Endothelial cell of umbilical vein (primary cell): ENCODE data around the gene APP. TPM values are rescaled to one million over a fixed set of nuclear protein-coding genes. Genes with fewer than 3 reads are reported as not detected.

Experiments used
- BruUV-seq: library from RNA; stranded (reverse); fragments of 400-500 nt; replicated peaks from 2 replicates; lab custom pipeline; 2021; lab: Mats Ljungman, UMichigan
- CTCF ChIA-PET: fragments of 300-600, 350-600 bp; sonication (Branson Sonifier 250); formaldehyde crosslinking; loops from one replicate; lab custom pipeline; 2021; ENCODE audit warnings: antibody characterized with exemption, inconsistent platforms; lab: Charles Lee
- POLR2A ChIA-PET: fragments of 300-600, 350-600 bp; sonication (Branson Sonifier 250); formaldehyde crosslinking; loops from one replicate; lab custom pipeline; 2021; ENCODE audit warnings: antibody characterized with exemption, inconsistent platforms; lab: Charles Lee
- DNase-seq: peaks from one replicate; pipeline ENCODE4 v3.0.0-alpha.2; 2011; ENCODE audit warnings: low read depth, low spot score
- FAIRE-seq: peaks from 2 replicates; lab custom pipeline; 2011; peaks lifted over from hg19 to GRCh38; lab: Jason Lieb, UNC
- H2AFZ ChIP-seq: 2 replicates; pipeline ENCODE4 v1.6.0; 2012; ENCODE audit warnings: low read depth, low read length, control low read depth, inconsistent platforms
- H3K27ac ChIP-seq: 2 replicates; pipeline ENCODE4 v1.5.1; 2011; ENCODE audit warnings: low read depth, mild to moderate bottlenecking, control low read depth, low read length, moderate library complexity; ENCODE audit not compliant: insufficient read depth
- H3K27me3 ChIP-seq, 2 experiments: 2 replicates each; pipeline versions ENCODE4 v1.6.0 to v1.6.1; 2011; ENCODE audit warnings: low read length in 2 of 2, mixed read lengths in 1 of 2; ENCODE audit not compliant: control insufficient read depth in 2 of 2, insufficient read depth in 2 of 2
- H3K36me3 ChIP-seq, 2 experiments: 2 replicates in 1 of 2; 3 replicates in 1 of 2; pipeline ENCODE4 v1.5.1; 2011; ENCODE audit warnings: low read length in 2 of 2, mild to moderate bottlenecking in 1 of 2, moderate library complexity in 1 of 2; ENCODE audit not compliant: control insufficient read depth in 2 of 2, insufficient read depth in 2 of 2; ENCODE audit errors: extremely low read depth in 1 of 2
- H3K4me1 ChIP-seq: 3 replicates; pipeline ENCODE4 v1.5.1; 2011; ENCODE audit warnings: mild to moderate bottlenecking, low read length; ENCODE audit not compliant: control insufficient read depth, insufficient read depth; ENCODE audit errors: extremely low read depth
- H3K4me2 ChIP-seq: 2 replicates; pipeline ENCODE4 v1.6.1; 2011; ENCODE audit warnings: low read length, control low read depth, mixed read lengths; ENCODE audit not compliant: insufficient read depth
- H3K4me3 ChIP-seq, 3 experiments: fragments of 200-600 bp in 1 of 3; sonication (generic), shearing (Covaris generic) in 1 of 3; replicated peaks in 1 of 3; 2 replicates each; pipeline ENCODE4 v1.5.1; 2011 to 2016; ENCODE audit warnings: control low read depth in 3 of 3, low read length in 3 of 3, mild to moderate bottlenecking in 2 of 3, inconsistent platforms in 1 of 3, low read depth in 1 of 3, moderate library complexity in 1 of 3; ENCODE audit not compliant: insufficient read depth in 1 of 3
- H3K79me2 ChIP-seq: 2 replicates; pipeline ENCODE4 v1.6.0; 2012; ENCODE audit warnings: low read length, inconsistent platforms; ENCODE audit not compliant: control insufficient read depth, insufficient read depth
- H3K9ac ChIP-seq: replicated peaks from 2 replicates; pipeline ENCODE3; 2011; ENCODE audit warnings: low read length, control low read depth; ENCODE audit not compliant: insufficient read depth; ENCODE audit errors: extremely low read depth
- H3K9me1 ChIP-seq: replicated peaks from 3 replicates; pipeline ENCODE4 v1.6.0; 2011; ENCODE audit warnings: mild to moderate bottlenecking, low read length; ENCODE audit not compliant: control insufficient read depth, insufficient read depth; ENCODE audit errors: extremely low read depth
- H3K9me3 ChIP-seq: replicated peaks from 2 replicates; pipeline ENCODE4 v1.5.1; 2012; ENCODE audit warnings: low read length, inconsistent platforms; ENCODE audit not compliant: control insufficient read depth, insufficient read depth
- H4K20me1 ChIP-seq: replicated peaks from 2 replicates; pipeline ENCODE3; 2011; ENCODE audit warnings: mild to moderate bottlenecking, low read length; ENCODE audit not compliant: control insufficient read depth, insufficient read depth; ENCODE audit errors: extremely low read depth
- CTCF ChIP-seq, 2 donors: IDR thresholded peaks; 1 replicate in 1 of 2; 2 replicates in 1 of 2; pipeline ENCODE4 v1.5.1; 2011; ENCODE audit warnings: low read length in 2 of 2, mild to moderate bottlenecking in 2 of 2, moderate library complexity in 2 of 2, control low read depth in 1 of 2, inconsistent platforms in 1 of 2, low read depth in 1 of 2; ENCODE audit not compliant: insufficient read depth in 1 of 2; ENCODE audit errors: extremely low read depth in 1 of 2
- EZH2 ChIP-seq: IDR thresholded peaks from 2 replicates; pipeline ENCODE4 v1.6.1; 2012; ENCODE audit warnings: borderline replicate concordance, low read depth, mild to moderate bottlenecking, moderate library complexity, low read length, inconsistent platforms; ENCODE audit not compliant: severe bottlenecking
- FOS ChIP-seq: IDR thresholded peaks from 2 replicates; pipeline ENCODE4 v1.6.1; 2011; ENCODE audit warnings: mild to moderate bottlenecking, low read length, moderate library complexity, borderline replicate concordance; ENCODE audit not compliant: insufficient read depth
- GATA2 ChIP-seq: IDR thresholded peaks from 2 replicates; pipeline ENCODE4 v1.7.0; 2011; ENCODE audit warnings: low read depth, mild to moderate bottlenecking, moderate library complexity, mixed read lengths, low read length; ENCODE audit not compliant: insufficient read length, insufficient read depth
- MYC ChIP-seq: IDR thresholded peaks from one replicate; pipeline ENCODE4 v1.6.1; 2011; ENCODE audit warnings: mild to moderate bottlenecking, low read depth, low read length
- POLR2A ChIP-seq: IDR thresholded peaks from 2 replicates; pipeline ENCODE4 v1.6.1; 2012; ENCODE audit warnings: low read depth, mild to moderate bottlenecking, control low read depth, low read length
- POLR2AphosphoS5 ChIP-seq: IDR thresholded peaks from 2 replicates; pipeline ENCODE4 v1.6.1; 2012; ENCODE audit warnings: low read depth, mild to moderate bottlenecking, control low read depth, low read length, moderate library complexity; ENCODE audit not compliant: insufficient read depth
- dilution Hi-C: fragments of 300-500 bp; cut with MboI; formaldehyde crosslinking; loops from one replicate; pipeline ENCODE4 v1.15.0; 2019; ENCODE audit warnings: low sequenced_read_pairs; ENCODE audit not compliant: extremely low pct_ligation_motif_present
- intact Hi-C: fragments of 100-400 bp; cut with micrococcal nuclease; formaldehyde crosslinking; loops from one replicate; pipeline ENCODE4 v1.10.0; 2022
- polyA plus RNA-seq, 4 experiments: library from polyadenylated mRNA; depleted of rRNA in 3 of 4; stranded (reverse) in 3 of 4; unstranded in 1 of 4; fragments of >200 nt; gene quantifications; 2 replicates each; pipeline versions ENCODE4 v1.2.1 to v1.2.3, GENCODE V29; 2011 to 2012; ENCODE audit warnings: missing spikeins in 1 of 4
- total RNA-seq: library from RNA; stranded (reverse); gene quantifications from 2 replicates; pipeline ENCODE4 v1.2.3, GENCODE V29; 2021
- TF ChIP-seq, protein P1 (sequence below): IDR thresholded peaks from 2 replicates; pipeline ENCODE4 v1.6.1; 2011; ENCODE audit not compliant: insufficient read depth, insufficient read length

APP gene
- total and polyA plus RNA-seq, 2 donors (not counting 3 experiments of a cell fraction or from before 2014, with no cell fraction given), result 914 to 928 TPM

DNA sequence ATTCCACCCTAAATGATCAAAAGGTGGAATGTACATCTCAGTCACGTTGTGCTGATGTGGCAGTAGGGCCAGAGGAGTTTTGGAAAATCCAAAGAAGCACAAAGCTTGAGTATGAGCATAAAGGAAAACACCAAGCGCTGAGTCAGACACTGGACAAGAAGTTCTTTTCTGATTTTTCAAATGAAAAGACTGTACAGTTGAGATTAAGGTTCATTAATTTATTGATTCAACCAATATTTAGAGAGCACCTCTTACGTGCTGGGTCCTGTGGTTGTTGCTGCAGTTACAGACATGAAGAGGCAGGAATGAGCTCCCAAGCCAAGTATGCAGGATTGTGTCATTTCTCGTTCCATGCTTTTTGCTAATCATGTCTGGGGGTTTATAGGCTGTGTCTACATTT is 28.9 kb upstream of the APP start:
- H3K4me3 ChIP-seq, result no peak overlapping the region
- intact Hi-C loops, result no loop called here
- FAIRE-seq (no peak), DNase-seq (no peak)
- POLR2A ChIA-PET, result no interaction called here
- no peak overlapping the region for H3K4me2 ChIP-seq
- peaks cover 2 to 7% of the 10 kb centered on the region in 2 experiments for H3K27me3 ChIP-seq
- TF ChIP-seq GATA2, result no peak
- TF ChIP-seq POLR2A, result no peak
- no peak for TF ChIP-seq FOS
- TF ChIP-seq EZH2, result no peak
- dilution Hi-C loops, result no loop called here
- no peaks in the 10 kb centered on the region for H3K9me3 ChIP-seq
- no peak overlapping the region for H2AFZ ChIP-seq
- BruUV-seq, result no TSS peak
- no peak overlapping the region for H3K27ac ChIP-seq
- no peaks in the 10 kb centered on the region for H3K9me1 ChIP-seq
- H3K79me2 ChIP-seq, result no peaks in the 10 kb centered on the region
- H3K36me3 ChIP-seq, result no peaks in the 10 kb centered on the region
- CTCF ChIA-PET, result interaction anchor here (1.2 kb wide), 1 partner anchor 10 kb away, joined by 3 read pairs; no protein-coding TSS in a partner anchor
- H4K20me1 ChIP-seq, result no peaks in the 10 kb centered on the region
- H3K4me1 ChIP-seq, result no peaks in the 10 kb centered on the region
- H3K9ac ChIP-seq, result no peak overlapping the region

GRCh38 chr21:26195708-26196107 is 25.1 kb upstream of the APP start:
- Histone ChIP-seq H3K4me2 (no peak overlapping the region), H3K4me3 (no peak overlapping the region), H3K79me2 (no peaks in the 10 kb centered on the region), H3K9me3 (no peaks in the 10 kb centered on the region), H3K4me1 (no peaks in the 10 kb centered on the region), H2AFZ (no peak overlapping the region), H3K27ac (no peak overlapping the region), H3K9me1 (no peaks in the 10 kb centered on the region), H3K36me3 (no peaks in the 10 kb centered on the region), H4K20me1 (no peaks in the 10 kb centered on the region), H3K9ac (no peak overlapping the region), H3K27me3 (peaks cover 2 to 4% of the 10 kb centered on the region in 2 experiments)
- dilution Hi-C loops (no loop called here), intact Hi-C loops (no loop called here)
- no peak for FAIRE-seq
- POLR2A ChIA-PET, result no interaction called here
- no TSS peak for BruUV-seq
- TF ChIP-seq POLR2AphosphoS5 (no peak), POLR2A (no peak), GATA2 (no peak), MYC (no peak), CTCF (IDR thresholded peaks at IDR 0.05; ENCODE audit: extremely low read depth in 1 of 2, insufficient read depth in 1 of 2, low read depth in 1 of 2, low read length in 2 of 2) (no peak), EZH2 (no peak)
- TF ChIP-seq, protein P1, sequence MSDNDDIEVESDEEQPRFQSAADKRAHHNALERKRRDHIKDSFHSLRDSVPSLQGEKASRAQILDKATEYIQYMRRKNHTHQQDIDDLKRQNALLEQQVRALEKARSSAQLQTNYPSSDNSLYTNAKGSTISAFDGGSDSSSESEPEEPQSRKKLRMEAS, result no peak
- DNase-seq, result no peak
- CTCF ChIA-PET, result no interaction called here
